Keratinocyte (primary cell): ENCODE measurements around the gene HINT2. TPM values are rescaled to one million over a fixed set of nuclear protein-coding genes. Genes with fewer than 3 reads are reported as not detected.

Experiments used
- DNase-seq: peaks from one replicate; pipeline ENCODE4 v3.0.0-alpha.2; 2011; ENCODE audit warnings: low read depth, missing footprints, low spot score
- FAIRE-seq: peaks from 2 replicates; lab custom pipeline; 2011; peaks lifted over from hg19 to GRCh38; lab: Jason Lieb, UNC
- H2AFZ ChIP-seq: 2 replicates; pipeline ENCODE4 v1.6.0; 2012; ENCODE audit warnings: low read length, control low read depth, inconsistent platforms; ENCODE audit not compliant: control insufficient read depth
- H3K27ac ChIP-seq: 2 replicates; pipeline ENCODE4 v1.5.1; 2011; ENCODE audit warnings: low read length; ENCODE audit not compliant: control insufficient read depth, insufficient read depth
- H3K27me3 ChIP-seq: 3 replicates; pipeline ENCODE4 v1.6.0; 2011; ENCODE audit warnings: low read length; ENCODE audit not compliant: control insufficient read depth, insufficient read depth; ENCODE audit errors: extremely low read depth
- H3K36me3 ChIP-seq, 2 experiments: 2 replicates in 1 of 2; 3 replicates in 1 of 2; pipeline ENCODE4 v1.5.1; 2011; ENCODE audit warnings: low read length in 2 of 2, mild to moderate bottlenecking in 1 of 2; ENCODE audit not compliant: control insufficient read depth in 2 of 2, insufficient read depth in 2 of 2; ENCODE audit errors: extremely low read depth in 1 of 2
- H3K4me1 ChIP-seq: 3 replicates; pipeline ENCODE4 v1.5.1; 2011; ENCODE audit warnings: low read length; ENCODE audit not compliant: control insufficient read depth, insufficient read depth; ENCODE audit errors: extremely low read depth
- H3K4me2 ChIP-seq: 3 replicates; pipeline ENCODE4 v1.6.0; 2011; ENCODE audit warnings: low read depth, low read length; ENCODE audit not compliant: control insufficient read depth, insufficient read depth; ENCODE audit errors: extremely low read depth
- H3K4me3 ChIP-seq, 3 experiments: fragments of 200-600 bp in 1 of 3; sonication (generic) in 1 of 3; 2 replicates in 2 of 3; 3 replicates in 1 of 3; pipeline ENCODE4 v1.5.1; 2011 to 2016; ENCODE audit warnings: low read length in 3 of 3, mild to moderate bottlenecking in 3 of 3, control low read depth in 2 of 3, inconsistent platforms in 1 of 3, low read depth in 1 of 3, mixed read lengths in 1 of 3, mixed run types in 1 of 3, moderate library complexity in 1 of 3; ENCODE audit not compliant: control insufficient read depth in 2 of 3, insufficient read depth in 2 of 3; ENCODE audit errors: extremely low read depth in 1 of 3
- H3K79me2 ChIP-seq: 2 replicates; pipeline ENCODE4 v1.6.0; 2012; ENCODE audit warnings: low read length; ENCODE audit not compliant: control insufficient read depth, insufficient read depth
- H3K9ac ChIP-seq: 3 replicates; pipeline ENCODE4 v1.6.0; 2011; ENCODE audit warnings: low read length; ENCODE audit not compliant: control insufficient read depth, insufficient read depth; ENCODE audit errors: extremely low read depth
- H3K9me1 ChIP-seq: 3 replicates; pipeline ENCODE4 v1.6.0; 2011; ENCODE audit warnings: low read length; ENCODE audit not compliant: control insufficient read depth, insufficient read depth; ENCODE audit errors: extremely low read depth
- H3K9me3 ChIP-seq: 2 replicates; pipeline ENCODE4 v1.5.1; 2012; ENCODE audit warnings: low read depth, low read length; ENCODE audit not compliant: control insufficient read depth
- H4K20me1 ChIP-seq: 3 replicates; pipeline ENCODE4 v1.6.0; 2011; ENCODE audit warnings: low read length; ENCODE audit not compliant: control insufficient read depth, insufficient read depth; ENCODE audit errors: extremely low read depth
- EZH2 ChIP-seq: IDR thresholded peaks from one replicate; pipeline ENCODE4 v1.6.1; 2012; ENCODE audit warnings: inconsistent platforms, mild to moderate bottlenecking, low read length, moderate library complexity
- dilution Hi-C: fragments of 300-500 bp; cut with MboI; formaldehyde crosslinking; loops from one replicate; pipeline ENCODE4 v1.7.0; 2020; ENCODE audit warnings: low sequenced_read_pairs; ENCODE audit not compliant: extremely low pct_ligation_motif_present
- polyA plus RNA-seq, 5 experiments: library from polyadenylated mRNA; depleted of rRNA in 3 of 5; stranded (reverse) in 3 of 5; stranded (forward) in 1 of 5; unstranded in 1 of 5; fragments of >200 nt; gene quantifications; 1 replicate in 1 of 5; 2 replicates in 3 of 5; 3 replicates in 1 of 5; pipeline versions ENCODE4 v1.2.1 to v1.2.3, GENCODE V29; 2011 to 2012; ENCODE audit warnings: missing spikeins in 2 of 5, low read depth in 1 of 5, low replicate concordance in 1 of 5
- TF ChIP-seq, protein P1 (sequence below), 3 experiments: IDR thresholded peaks in 1 of 3; conservative IDR thresholded peaks in 1 of 3; optimal IDR thresholded peaks in 1 of 3; 2 replicates in 2 of 3; 3 replicates in 1 of 3; pipeline versions ENCODE3 to v1.5.1; 2011; ENCODE audit warnings: low read length in 3 of 3, mild to moderate bottlenecking in 3 of 3, moderate library complexity in 2 of 3, control low read depth in 1 of 3, inconsistent platforms in 1 of 3; ENCODE audit not compliant: insufficient read depth in 2 of 3; ENCODE audit errors: extremely low read depth in 1 of 3

HINT2 gene
- polyA plus RNA-seq, 1 donor (not counting 4 experiments of a cell fraction or from before 2014, with no cell fraction given) = 16.6 TPM

DNA sequence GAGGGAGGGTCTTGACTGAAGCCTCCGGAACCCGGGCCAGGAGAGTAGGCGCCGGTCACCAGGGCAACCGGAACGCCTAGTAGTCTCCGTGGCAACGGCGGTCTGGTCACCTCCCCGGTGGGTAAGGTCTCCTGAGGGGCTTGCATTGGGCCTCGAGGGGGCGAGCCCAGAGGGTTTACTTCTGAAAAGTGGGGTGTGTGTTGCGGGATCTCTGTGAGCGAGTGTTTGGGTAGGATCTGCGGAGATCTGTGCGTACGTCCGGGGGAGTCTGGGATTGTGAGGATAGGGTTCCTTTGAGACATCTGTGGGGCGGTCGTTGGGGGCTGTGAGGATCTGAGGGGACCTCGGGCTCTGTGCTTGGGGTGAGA lies 13.9 kb upstream of the HINT2 start, which contains the start of gene FAM221B:
Gene FAM221B (minus strand): TSS at position 17 of the 368 bp plus-strand sequence. CDS start 2,571 bp downstream, outside the sequence.
- no peaks in the 10 kb centered on the region for H3K27me3 ChIP-seq
- H3K9me1 ChIP-seq = no peaks in the 10 kb centered on the region
- peak within 1 kb of the TSS; percentile 92 for H3K4me2 ChIP-seq
- H3K79me2 ChIP-seq = no peaks in the 10 kb centered on the region
- H3K4me3 ChIP-seq = peak within 1 kb of the TSS; percentile 53 to 84 (median 79)
- no peaks in the 10 kb centered on the region for H3K9me3 ChIP-seq
- peak within 1 kb of the TSS; percentile 98 for H2AFZ ChIP-seq
- dilution Hi-C loops = no loop called here
- peak within 1 kb of the TSS; percentile 78 for H3K9ac ChIP-seq
- H4K20me1 ChIP-seq = no peaks in the 10 kb centered on the region
- peaks cover 21% of the 10 kb centered on the region for H3K4me1 ChIP-seq
- H3K27ac ChIP-seq = peak within 1 kb of the TSS; percentile 47
- TF ChIP-seq, protein P1, sequence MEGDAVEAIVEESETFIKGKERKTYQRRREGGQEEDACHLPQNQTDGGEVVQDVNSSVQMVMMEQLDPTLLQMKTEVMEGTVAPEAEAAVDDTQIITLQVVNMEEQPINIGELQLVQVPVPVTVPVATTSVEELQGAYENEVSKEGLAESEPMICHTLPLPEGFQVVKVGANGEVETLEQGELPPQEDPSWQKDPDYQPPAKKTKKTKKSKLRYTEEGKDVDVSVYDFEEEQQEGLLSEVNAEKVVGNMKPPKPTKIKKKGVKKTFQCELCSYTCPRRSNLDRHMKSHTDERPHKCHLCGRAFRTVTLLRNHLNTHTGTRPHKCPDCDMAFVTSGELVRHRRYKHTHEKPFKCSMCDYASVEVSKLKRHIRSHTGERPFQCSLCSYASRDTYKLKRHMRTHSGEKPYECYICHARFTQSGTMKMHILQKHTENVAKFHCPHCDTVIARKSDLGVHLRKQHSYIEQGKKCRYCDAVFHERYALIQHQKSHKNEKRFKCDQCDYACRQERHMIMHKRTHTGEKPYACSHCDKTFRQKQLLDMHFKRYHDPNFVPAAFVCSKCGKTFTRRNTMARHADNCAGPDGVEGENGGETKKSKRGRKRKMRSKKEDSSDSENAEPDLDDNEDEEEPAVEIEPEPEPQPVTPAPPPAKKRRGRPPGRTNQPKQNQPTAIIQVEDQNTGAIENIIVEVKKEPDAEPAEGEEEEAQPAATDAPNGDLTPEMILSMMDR (optimal IDR thresholded peaks at IDR 0.05 in 1 of 3, IDR thresholded peaks at IDR 0.05 in 1 of 3, conservative IDR thresholded peaks at IDR 0.05 in 1 of 3; ENCODE audit: extremely low read depth in 1 of 3, insufficient read depth in 2 of 3, low read length in 3 of 3) = no peak
- TF ChIP-seq EZH2 = no peak
- H3K36me3 ChIP-seq = no peaks in the 10 kb centered on the region
- FAIRE-seq = no peak
- no peak for DNase-seq

DNA sequence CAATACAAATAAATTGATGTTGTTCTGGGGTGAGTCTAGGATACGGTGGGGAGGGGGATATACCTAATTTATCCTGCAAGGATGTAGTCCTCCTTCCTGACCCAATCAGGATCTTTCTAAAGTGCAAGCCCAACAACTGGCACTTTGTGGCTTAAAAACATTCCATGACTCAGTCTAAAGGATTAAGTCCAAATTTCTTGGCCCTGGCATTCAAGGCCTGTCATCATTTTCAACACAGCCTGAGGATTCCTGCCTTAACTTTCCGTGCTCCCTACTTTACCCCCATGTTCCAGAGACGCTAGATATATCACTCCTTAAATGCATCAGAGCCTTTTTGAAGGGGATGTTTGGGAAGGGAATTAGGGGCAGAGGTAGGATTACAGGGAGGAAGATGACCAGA lies 12.6 kb upstream of the HINT2 start:
- Histone ChIP-seq H3K4me2 (no peak overlapping the region), H3K9ac (no peak overlapping the region), H4K20me1 (no peaks in the 10 kb centered on the region), H3K9me3 (no peaks in the 10 kb centered on the region), H3K79me2 (no peaks in the 10 kb centered on the region), H3K27me3 (no peaks in the 10 kb centered on the region), H2AFZ (no peak overlapping the region), H3K27ac (no peak overlapping the region), H3K4me1 (peaks cover 21% of the 10 kb centered on the region), H3K9me1 (no peaks in the 10 kb centered on the region), H3K36me3 (no peaks in the 10 kb centered on the region), H3K4me3 (no peak overlapping the region)
- no peak for TF ChIP-seq EZH2
- TF ChIP-seq, protein P1 (optimal IDR thresholded peaks at IDR 0.05 in 1 of 3, IDR thresholded peaks at IDR 0.05 in 1 of 3, conservative IDR thresholded peaks at IDR 0.05 in 1 of 3; ENCODE audit: extremely low read depth in 1 of 3, insufficient read depth in 2 of 3, low read length in 3 of 3) = no peak
- DNase-seq (no peak), FAIRE-seq (no peak)
- dilution Hi-C loops = no loop called here
